Ovary (tissue), 9 donors: ENCODE results near the gene NEURL1B. TPM values are rescaled to one million over a fixed set of nuclear protein-coding genes. Genes with fewer than 3 reads are reported as not detected.

Experiments used
- DNase-seq, 5 donors: peaks; one replicate each; pipeline ENCODE4 v3.0.0-alpha.2; 2019 to 2020
- H3K27ac ChIP-seq, 2 donors: fragments of 200-600 bp; one replicate each; pipeline versions ENCODE4 v1.5.1 to v1.8.0; 2019 to 2022
- H3K27me3 ChIP-seq: fragments of 200-600 bp; one replicate; pipeline ENCODE4 v1.8.0; 2022
- H3K36me3 ChIP-seq: fragments of 200-600 bp; sonication (generic); one replicate; pipeline ENCODE4 v1.5.1; 2019
- H3K4me1 ChIP-seq: one replicate; pipeline ENCODE4 v1.8.1; 2013; ENCODE audit warnings: mild to moderate bottlenecking, moderate library complexity; ENCODE audit not compliant: insufficient read depth
- H3K4me3 ChIP-seq: fragments of 200-600 bp; sonication (generic); one replicate; pipeline ENCODE4 v1.5.1; 2017
- H3K9me3 ChIP-seq, 2 donors: fragments of 200-600 bp in 1 of 2; sonication (generic) in 1 of 2; one replicate each; pipeline versions ENCODE4 v1.5.1 to v1.8.1; 2013 to 2019; ENCODE audit warnings: mild to moderate bottlenecking in 1 of 2, moderate library complexity in 1 of 2
- EP300 ChIP-seq: sonication (generic); formaldehyde crosslinking; IDR thresholded peaks from one replicate; pipeline ENCODE4 v1.6.1; 2017; ENCODE audit warnings: antibody characterized with exemption
- POLR2A ChIP-seq: fragments of 450-650 bp; IDR thresholded peaks from one replicate; pipeline ENCODE4 v1.6.1; 2017; ENCODE audit warnings: antibody characterized with exemption, mild to moderate bottlenecking, moderate library complexity
- WGBS, 3 donors: extraction: QIAGEN DNeasy Blood & Tissue Kit in 1 of 3; methylation state at CpG; one replicate each; pipeline versions ENCODE4 v1.1.5 to v1.1.7; 2013 to 2017; 5-methylcytosine and 5-hydroxymethylcytosine counted together
- intact Hi-C, 4 donors: fragments of 100-400 bp; cut with DNase I; formaldehyde crosslinking; loops; one replicate each; pipeline versions ENCODE4 v1.11.0 to v1.15.1; 2022 to 2023
- polyA plus RNA-seq, 2 donors: library from polyadenylated mRNA; stranded (reverse); fragments of 200-250 nt in 1 of 2; fragments of 350-450 nt in 1 of 2; fragmentation: Illumina TruSeq in 1 of 2; extraction: RNeasy Lipid Tissue Mini Kit (QIAGEN cat#74804) in 1 of 2; gene quantifications; one replicate each; pipeline ENCODE4 v1.2.3, GENCODE V29; 2013 to 2014
- total RNA-seq, 7 donors: library from RNA; depleted of rRNA in 2 of 7; stranded (reverse); fragments of >200 nt in 2 of 7; fragmentation: NEBNext Ultra II Directional in 3 of 7; extraction: Animal tissue kit (Norgen Biotek cat#: 25700) in 3 of 7; gene quantifications; one replicate each; pipeline versions ENCODE4 v1.1.0 to v1.2.4, GENCODE V29; 2016 to 2023
- TF ChIP-seq, protein P1 (sequence below), 3 donors: fragments of 450-650 bp in 2 of 3; fragments of 200-600 bp in 1 of 3; IDR thresholded peaks; one replicate each; pipeline versions ENCODE4 v1.5.1 to v1.8.0; 2016 to 2022; ENCODE audit warnings: antibody characterized with exemption in 3 of 3, mild to moderate bottlenecking in 1 of 3
- donor health status: DM: no; HTN: no; CAD: no; lungs with moderate emphysema.
- donor health status: DM: no; HTN: no; CAD: no.
- donor health status: Bipolar disorder and iron deficiency.
- donor health status: DM: yes; HTN: yes; CAD: no.
- donor health status: DM: no; HTN: no; CAD: no.
- donor health status: DM: yes; HTN: yes; CAD: no.

Gene NEURL1B
- total and polyA plus RNA-seq, 9 donors: 15.0 to 75.1 (median 36.3) TPM

DNA sequence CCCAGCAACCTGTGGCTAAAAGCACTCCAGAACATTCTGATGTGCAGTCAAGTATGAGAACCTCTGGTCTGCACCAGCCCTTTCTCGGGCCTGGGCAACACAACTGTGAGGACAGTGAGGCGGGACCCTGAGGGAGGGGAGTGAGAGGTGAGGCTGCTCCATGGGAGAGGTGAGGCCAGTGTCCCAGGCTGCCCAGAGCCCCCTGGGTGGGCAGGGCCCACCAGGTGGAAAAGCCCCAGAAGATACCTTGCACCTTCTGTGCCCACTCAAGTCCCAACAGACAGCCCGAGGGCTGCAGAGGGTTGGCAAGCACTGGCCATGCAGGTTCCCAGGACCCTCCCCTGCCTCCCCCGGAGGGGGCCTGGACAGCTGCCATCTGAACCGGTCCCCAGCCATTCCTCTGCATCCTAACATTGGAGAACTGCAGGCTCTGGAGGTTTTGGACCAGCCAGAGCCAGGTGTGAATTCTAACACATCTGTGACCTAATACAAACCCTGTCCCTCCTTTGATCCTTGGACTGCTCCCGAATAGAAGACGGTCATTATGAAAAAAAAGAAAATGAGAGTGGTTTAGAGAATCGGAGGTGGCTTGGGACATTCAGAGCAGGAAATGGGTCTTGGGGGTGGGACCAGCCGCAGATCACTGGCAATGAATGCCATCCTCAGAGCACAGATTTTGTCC lies 72.9 kb downstream of the NEURL1B start:
- TF ChIP-seq EP300 (no peak), POLR2A (no peak)
- TF ChIP-seq, protein P1, sequence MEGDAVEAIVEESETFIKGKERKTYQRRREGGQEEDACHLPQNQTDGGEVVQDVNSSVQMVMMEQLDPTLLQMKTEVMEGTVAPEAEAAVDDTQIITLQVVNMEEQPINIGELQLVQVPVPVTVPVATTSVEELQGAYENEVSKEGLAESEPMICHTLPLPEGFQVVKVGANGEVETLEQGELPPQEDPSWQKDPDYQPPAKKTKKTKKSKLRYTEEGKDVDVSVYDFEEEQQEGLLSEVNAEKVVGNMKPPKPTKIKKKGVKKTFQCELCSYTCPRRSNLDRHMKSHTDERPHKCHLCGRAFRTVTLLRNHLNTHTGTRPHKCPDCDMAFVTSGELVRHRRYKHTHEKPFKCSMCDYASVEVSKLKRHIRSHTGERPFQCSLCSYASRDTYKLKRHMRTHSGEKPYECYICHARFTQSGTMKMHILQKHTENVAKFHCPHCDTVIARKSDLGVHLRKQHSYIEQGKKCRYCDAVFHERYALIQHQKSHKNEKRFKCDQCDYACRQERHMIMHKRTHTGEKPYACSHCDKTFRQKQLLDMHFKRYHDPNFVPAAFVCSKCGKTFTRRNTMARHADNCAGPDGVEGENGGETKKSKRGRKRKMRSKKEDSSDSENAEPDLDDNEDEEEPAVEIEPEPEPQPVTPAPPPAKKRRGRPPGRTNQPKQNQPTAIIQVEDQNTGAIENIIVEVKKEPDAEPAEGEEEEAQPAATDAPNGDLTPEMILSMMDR (IDR thresholded peaks at IDR 0.05): no peak
- Histone ChIP-seq H3K27ac (no peak overlapping the region), H3K36me3 (no peaks in the 10 kb centered on the region), H3K4me3 (no peak overlapping the region), H3K4me1 (no peaks in the 10 kb centered on the region), H3K9me3 (no peaks in the 10 kb centered on the region), H3K27me3 (peaks cover 2% of the 10 kb centered on the region)
- WGBS, 3 donors: 47 to 56% (median 52%) methylated on average over 9 of the region's 9 CpGs
- DNase-seq: peak in 2 of 5 donors; percentile 44 to 50
- intact Hi-C loops: loop anchor here (2.0 kb wide), 1 partner anchor 219 kb away; no protein-coding TSS in a partner anchor

DNA sequence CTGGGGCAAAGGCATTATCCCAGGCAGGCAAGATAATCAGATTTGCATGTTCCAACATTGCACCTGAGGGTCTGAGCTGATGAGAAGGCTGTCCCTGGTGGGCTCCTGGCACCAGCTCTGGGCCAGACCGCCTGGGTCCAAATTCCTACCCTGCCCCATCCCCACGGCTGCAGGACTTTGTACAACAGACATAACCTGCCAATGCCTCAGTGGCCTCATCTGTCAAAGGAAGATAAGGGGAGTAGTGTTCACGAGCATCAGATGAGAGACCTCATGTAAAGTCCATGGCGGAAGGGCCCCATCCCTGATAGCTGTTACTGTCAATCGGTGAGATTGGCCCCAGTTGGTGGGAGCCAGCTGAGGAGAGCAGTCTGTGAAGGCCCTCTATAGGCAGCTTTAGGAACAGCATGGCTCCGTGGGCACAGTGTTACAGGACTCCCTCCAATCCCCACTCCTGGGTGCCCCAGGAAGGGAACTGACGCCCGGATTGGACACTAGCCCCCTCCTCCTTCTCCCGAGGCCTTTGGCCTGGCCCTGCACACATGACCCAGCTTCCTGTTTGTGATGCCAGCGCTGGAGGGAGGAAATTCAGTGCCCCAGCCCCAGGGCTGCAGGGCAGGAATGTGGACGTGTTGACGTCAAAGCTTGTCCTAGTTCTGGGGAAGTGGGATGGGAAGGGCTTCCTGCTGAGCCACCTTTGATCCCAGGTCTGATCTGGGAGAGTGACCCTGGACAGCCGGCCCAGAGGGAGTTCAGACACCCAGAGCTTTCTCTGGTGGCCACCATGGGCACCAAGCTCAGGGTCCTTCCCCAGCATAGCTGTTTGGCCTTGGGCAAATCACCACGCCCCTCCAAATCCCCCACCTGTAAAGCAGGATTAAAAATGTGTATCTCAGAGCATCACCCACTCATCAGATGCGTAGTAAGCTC lies 73.7 kb downstream of the NEURL1B start:
- H3K36me3 ChIP-seq: no peaks in the 10 kb centered on the region
- WGBS, 3 donors: 34 to 44% (median 43%) methylated on average over 15 of the region's 15 CpGs
- H3K4me1 ChIP-seq: no peaks in the 10 kb centered on the region
- peak; percentile 49 to 78 (median 72) for DNase-seq
- H3K4me3 ChIP-seq: no peak overlapping the region
- H3K27ac ChIP-seq: no peak overlapping the region
- no peak for TF ChIP-seq POLR2A
- peak; percentile 60 for TF ChIP-seq EP300
- TF ChIP-seq, protein P1 (IDR thresholded peaks at IDR 0.05): peak; percentile 36 to 73 (median 67)
- H3K9me3 ChIP-seq: no peaks in the 10 kb centered on the region
- intact Hi-C loops: loop anchor here in 3 of 4 donors (5.0 kb wide), 3 partner anchors 53 to 153 kb away; partner anchors contain the start of gene DUSP1 (in 1 of the 3)
- H3K27me3 ChIP-seq: peaks cover 2% of the 10 kb centered on the region

DNA sequence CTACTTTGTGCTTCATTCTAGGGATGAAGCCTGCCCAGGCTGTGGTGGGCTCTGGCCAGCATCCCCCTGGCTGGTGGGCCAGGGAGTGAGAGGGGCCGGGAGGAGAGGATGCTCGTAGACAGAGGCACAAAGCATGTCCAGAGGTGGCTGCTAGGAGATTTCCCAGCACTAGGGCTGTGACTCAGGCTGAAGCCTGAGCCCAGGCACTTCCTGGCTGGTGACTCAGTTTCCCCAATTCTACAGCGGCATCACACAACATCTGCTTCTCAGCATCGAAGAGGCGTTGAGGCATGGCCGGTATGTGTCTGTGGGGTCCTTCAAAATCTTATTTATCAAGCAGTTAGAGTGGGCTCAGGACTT lies 74.3 kb downstream of the NEURL1B start:
- Histone ChIP-seq H3K27ac (no peak overlapping the region), H3K36me3 (no peaks in the 10 kb centered on the region), H3K9me3 (no peaks in the 10 kb centered on the region), H3K4me3 (no peak overlapping the region), H3K27me3 (peaks cover under 1% of the 10 kb centered on the region), H3K4me1 (no peaks in the 10 kb centered on the region)
- TF ChIP-seq, protein P1 (IDR thresholded peaks at IDR 0.05): no peak
- TF ChIP-seq POLR2A (no peak), EP300 (no peak)
- 81 to 93% (median 91%) methylated on average over 4 to 6 of the region's 6 CpGs for WGBS, 3 donors
- intact Hi-C loops: loop anchor here in 3 of 4 donors (5.0 kb wide), 3 partner anchors 52 to 152 kb away; partner anchors contain the start of gene DUSP1 (in 1 of the 3)
- DNase-seq: peak in 2 of 5 donors; percentile 17 to 28

DNA sequence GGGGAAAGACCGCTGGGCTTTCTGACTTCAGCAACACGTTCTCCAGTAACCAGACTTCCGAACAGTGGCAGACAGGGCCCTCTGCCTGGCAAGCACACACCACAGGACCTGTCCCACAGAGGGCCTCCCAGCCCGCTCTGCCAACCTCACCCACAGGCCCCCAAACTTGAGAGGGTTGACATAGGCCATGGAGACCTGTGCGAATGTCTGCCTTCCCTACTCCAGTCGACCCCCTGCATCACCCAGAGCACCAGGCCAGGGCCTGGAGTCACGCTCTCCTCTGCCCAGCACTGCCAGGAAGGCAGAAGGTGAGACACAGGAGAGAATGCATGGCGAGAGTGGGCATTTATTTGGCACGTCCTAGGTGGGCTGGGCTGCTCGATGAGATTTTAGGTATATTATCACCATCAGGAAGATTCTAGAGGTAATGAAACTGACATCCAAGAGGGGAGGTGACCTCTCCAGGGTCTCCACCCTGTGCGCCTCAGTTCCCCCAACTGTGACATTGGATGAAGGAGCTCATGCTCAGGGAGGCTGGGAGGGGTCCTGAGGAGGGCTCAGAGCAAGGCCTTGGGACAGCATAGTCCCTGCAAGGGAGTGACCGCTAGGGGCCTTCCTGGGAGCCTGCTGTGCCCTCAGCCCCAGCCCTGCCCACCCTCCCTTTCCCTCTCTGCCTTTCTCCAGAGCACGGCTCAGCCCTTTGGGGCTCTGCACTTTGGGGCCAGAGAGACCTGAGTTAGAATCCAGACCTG lies 75.0 kb downstream of the NEURL1B start:
- 79 to 84% (median 83%) methylated on average over 13 of the region's 13 CpGs for WGBS, 3 donors
- TF ChIP-seq, protein P1 (IDR thresholded peaks at IDR 0.05): no peak
- TF ChIP-seq EP300 (no peak), POLR2A (no peak)
- no peaks in the 10 kb centered on the region for H3K9me3 ChIP-seq
- no peaks in the 10 kb centered on the region for H3K4me1 ChIP-seq
- no peaks in the 10 kb centered on the region for H3K27me3 ChIP-seq
- no peak overlapping the region for H3K27ac ChIP-seq
- H3K4me3 ChIP-seq: no peak overlapping the region
- no peaks in the 10 kb centered on the region for H3K36me3 ChIP-seq
- intact Hi-C loops: loop anchor here in 3 of 4 donors (5.0 kb wide), 3 partner anchors 51 to 151 kb away; partner anchors contain the start of gene DUSP1 (in 1 of the 3)
- peak in 2 of 5 donors; percentile 35 to 41 for DNase-seq
